CD4-positive, alpha-beta T cell treated with Interleukin-15 for 4 hours (primary cell): ENCODE results near the gene SMYD3.

Source experiments
- DNase-seq: peaks from one replicate; pipeline ENCODE4 v3.0.0-alpha.2; 2020; ENCODE audit warnings: low spot score

SMYD3 gene

GRCh38 chr1:246306415-246307037 lies 200.6 kb downstream of the SMYD3 start:
- DNase-seq = no peak

GRCh38 chr1:246304484-246305259 lies 202.4 kb downstream of the SMYD3 start:
- DNase-seq = no peak

GRCh38 chr1:246302711-246303317 lies 204.3 kb downstream of the SMYD3 start:
- no peak for DNase-seq

GRCh38 chr1:246302251-246302625 lies 204.8 kb downstream of the SMYD3 start:
- no peak for DNase-seq

- DNase-seq = no peak
These were observed 205.4 kb downstream of the SMYD3 start for GRCh38 chr1:246301553-246302250.

GRCh38 chr1:246300626-246301549 lies 206.2 kb downstream of the SMYD3 start:
- DNase-seq = no peak

- DNase-seq = no peak
These were observed 209.5 kb downstream of the SMYD3 start for GRCh38 chr1:246297279-246298265.

- DNase-seq = no peak
These were observed 211.1 kb downstream of the SMYD3 start for GRCh38 chr1:246295968-246296367.

- no peak for DNase-seq
These were observed 211.7 kb downstream of the SMYD3 start for GRCh38 chr1:246295340-246295739.

GRCh38 chr1:246294263-246294662 lies 212.8 kb downstream of the SMYD3 start:
- no peak for DNase-seq

GRCh38 chr1:246293366-246294121 lies 213.5 kb downstream of the SMYD3 start:
- DNase-seq = no peak

- DNase-seq = no peak
These were observed 214.5 kb downstream of the SMYD3 start for GRCh38 chr1:246292571-246292970.

GRCh38 chr1:246291127-246291526 lies 216.0 kb downstream of the SMYD3 start:
- no peak for DNase-seq

- no peak for DNase-seq
These were observed 223.2 kb downstream of the SMYD3 start for GRCh38 chr1:246283771-246284410.

- no peak for DNase-seq
These were observed 225.4 kb downstream of the SMYD3 start for GRCh38 chr1:246281639-246282038.

- DNase-seq = no peak
These were observed 225.9 kb downstream of the SMYD3 start for GRCh38 chr1:246281195-246281594.

GRCh38 chr1:246280551-246280950 lies 226.5 kb downstream of the SMYD3 start:
- no peak for DNase-seq

- DNase-seq = no peak
These were observed 227.7 kb downstream of the SMYD3 start for GRCh38 chr1:246279402-246279801.

- DNase-seq = no peak
These were observed 228.7 kb downstream of the SMYD3 start for GRCh38 chr1:246278371-246278770.
